A549 (cell line): ENCODE measurements around the gene ASPG. TPM values are rescaled to one million over a fixed set of nuclear protein-coding genes. Genes with fewer than 3 reads are reported as not detected.

Experiments
- ATAC-seq, 2 experiments: fragments of 200-7000 bp in 1 of 2; fragments of >200 bp in 1 of 2; cut with Nextera tagmentation in 1 of 2; cut with Tn5 transposase in 1 of 2; 3 replicates each; pipeline versions ENCODE4 v1.8.0 to v1.9.1; 2018 to 2020; ENCODE audit warnings: mild to moderate bottlenecking in 1 of 2, moderate library complexity in 1 of 2
- CTCF ChIA-PET: fragments of 300-600 bp; sonication (Branson Sonifier 250); formaldehyde crosslinking; extraction: SDS; loops from one replicate; lab custom pipeline; 2021; ENCODE audit warnings: antibody characterized with exemption, inconsistent platforms; lab: Yijun Ruan, JAX
- POLR2A ChIA-PET: fragments of 350-600 bp; formaldehyde crosslinking; extraction: SDS; loops from one replicate; lab custom pipeline; 2021; ENCODE audit warnings: antibody characterized with exemption, inconsistent platforms; lab: Yijun Ruan, JAX
- DNase-seq, 2 experiments: peaks; one replicate each; pipeline versions ENCODE4 v3.0.0 to v3.0.0-alpha.2; 2011 to 2016; ENCODE audit warnings: low read depth in 1 of 2, low spot score in 1 of 2
- FAIRE-seq: peaks from 2 replicates; lab custom pipeline; 2011; peaks lifted over from hg19 to GRCh38; lab: Jason Lieb, UNC
- H3K27ac ChIP-seq, 2 experiments: fragments of >200 bp; sonication (Bioruptor Twin); formaldehyde crosslinking; 3 replicates each; pipeline ENCODE4 v1.5.1; 2016 to 2017
- H3K4me1 ChIP-seq: fragments of >200 bp; sonication (Bioruptor Twin); formaldehyde crosslinking; 3 replicates; pipeline ENCODE4 v1.6.1; 2016
- H3K4me2 ChIP-seq: fragments of >200 bp; sonication (Bioruptor Twin); formaldehyde crosslinking; 3 replicates; pipeline ENCODE4 v1.6.1; 2016
- H3K4me3 ChIP-seq: fragments of >200 bp; sonication (Bioruptor Twin); formaldehyde crosslinking; 3 replicates; pipeline ENCODE4 v1.5.1; 2016
- H3K9me3 ChIP-seq: fragments of >200 bp; sonication (Bioruptor Twin); formaldehyde crosslinking; 3 replicates; pipeline ENCODE4 v1.6.1; 2016
- BHLHE40 ChIP-seq: IDR thresholded peaks from 2 replicates; pipeline ENCODE4 v1.6.1; 2012; ENCODE audit warnings: low read depth, low read length, inconsistent platforms
- CBX2 ChIP-seq: fragments of 200-600 bp; sonication (generic); IDR thresholded peaks from 2 replicates; pipeline ENCODE4 v1.6.1; 2016; ENCODE audit warnings: low read depth, mild to moderate bottlenecking, borderline replicate concordance
- CHD2 ChIP-seq: fragments of 150-350 bp; IDR thresholded peaks from 2 replicates; pipeline ENCODE4 v1.6.1; 2014; ENCODE audit warnings: low read length; ENCODE audit not compliant: partially characterized antibody
- CHD4 ChIP-seq: fragments of 200-600 bp; sonication (generic); IDR thresholded peaks from 2 replicates; pipeline ENCODE4 v1.6.1; 2016; ENCODE audit warnings: antibody characterized with exemption, mild to moderate bottlenecking, borderline replicate concordance
- CTCF ChIP-seq: fragments of >200 bp; sonication (Bioruptor Twin); formaldehyde crosslinking; IDR thresholded peaks from 3 replicates; pipeline ENCODE4 v1.5.1; 2016
- E2F6 ChIP-seq: IDR thresholded peaks from 2 replicates; pipeline ENCODE4 v1.6.1; 2012; ENCODE audit warnings: low read depth, borderline replicate concordance
- EHMT2 ChIP-seq: fragments of 200-600 bp; sonication (generic); IDR thresholded peaks from 2 replicates; pipeline ENCODE4 v1.6.1; 2016; ENCODE audit warnings: antibody characterized with exemption, low read depth, mild to moderate bottlenecking, moderate library complexity
- FOSL2 ChIP-seq, 2 experiments: fragments of 450-650 bp in 1 of 2; fragments of >200 bp in 1 of 2; sonication (Bioruptor Twin) in 1 of 2; formaldehyde crosslinking; IDR thresholded peaks; 2 replicates each; pipeline versions ENCODE4 v1.5.0 to v1.6.1; 2016 to 2020; ENCODE audit warnings: mild to moderate bottlenecking in 1 of 2, moderate library complexity in 1 of 2
- JUN ChIP-seq, 2 experiments: fragments of >200 bp; sonication (Bioruptor Twin); formaldehyde crosslinking; IDR thresholded peaks; 2 replicates in 1 of 2; 3 replicates in 1 of 2; pipeline ENCODE4 v1.6.1; 2016 to 2017
- JUNB ChIP-seq: fragments of >200 bp; sonication (Bioruptor Twin); formaldehyde crosslinking; IDR thresholded peaks from 2 replicates; pipeline ENCODE4 v1.6.1; 2016
- KDM5A ChIP-seq: fragments of 200-600 bp; sonication (generic); IDR thresholded peaks from 2 replicates; pipeline ENCODE4 v1.6.1; 2016; ENCODE audit warnings: antibody characterized with exemption, mild to moderate bottlenecking
- MAX ChIP-seq: IDR thresholded peaks from 2 replicates; pipeline ENCODE4 v1.6.1; 2012
- NFE2L2 ChIP-seq: fragments of 150-350 bp; conservative IDR thresholded peaks from 2 replicates; pipeline ENCODE4 v1.6.1; 2014; ENCODE audit warnings: low read length
- NR3C1 ChIP-seq: fragments of >200 bp; sonication (Bioruptor Twin); formaldehyde crosslinking; IDR thresholded peaks from 3 replicates; pipeline ENCODE4 v1.6.1; 2017
- POLR2A ChIP-seq: IDR thresholded peaks from 2 replicates; pipeline ENCODE4 v1.6.1; 2012; ENCODE audit warnings: mild to moderate bottlenecking, low read length
- RAD21 ChIP-seq, 2 experiments: fragments of >200 bp in 1 of 2; sonication (Bioruptor Twin) in 1 of 2; formaldehyde crosslinking in 1 of 2; IDR thresholded peaks in 1 of 2; conservative IDR thresholded peaks in 1 of 2; 2 replicates in 1 of 2; 3 replicates in 1 of 2; pipeline ENCODE4 v1.6.1; 2012 to 2018; ENCODE audit warnings: inconsistent platforms in 1 of 2
- RCOR1 ChIP-seq: fragments of 150-350 bp; IDR thresholded peaks from 2 replicates; pipeline ENCODE4 v1.6.1; 2014; ENCODE audit warnings: antibody characterized with exemption, low read length, low read depth
- SMC3 ChIP-seq: fragments of >200 bp; sonication (Bioruptor Twin); formaldehyde crosslinking; IDR thresholded peaks from 3 replicates; pipeline ENCODE4 v1.6.1; 2018; ENCODE audit warnings: inconsistent platforms
- ZC3H11A ChIP-seq: fragments of 450-650 bp; IDR thresholded peaks from 2 replicates; pipeline ENCODE4 v1.6.1; 2014; ENCODE audit warnings: antibody characterized with exemption, mild to moderate bottlenecking
- ZNF302 ChIP-seq: fragments of 250-450 bp; sonication (Bioruptor Pico); IDR thresholded peaks from 2 replicates; pipeline ENCODE4 v1.9.0; 2021; ENCODE audit warnings: inconsistent platforms, mild to moderate bottlenecking, moderate library complexity
- WGBS: methylation state at CpG from one replicate; pipeline ENCODE4 v1.1.6; 2017; ENCODE audit errors: missing lambda C conversion rate; 5-methylcytosine and 5-hydroxymethylcytosine counted together
- polyA plus RNA-seq, 4 experiments: library from polyadenylated mRNA; depleted of rRNA in 3 of 4; stranded (reverse); fragments of >200 nt; fragmentation: RNase III in 1 of 4; extraction: RNeasy Plus Mini Kit Qiagen cat#74134 plus additional on column Dnase treatment in 1 of 4; gene quantifications; 2 replicates in 3 of 4; 3 replicates in 1 of 4; pipeline ENCODE4 v1.2.3, GENCODE V29; 2011 to 2017

The ASPG gene
- polyA plus RNA-seq, 2 of the 4 experiments (the other 2 are of a cell fraction), result not detected

GRCh38 chr14:104096318-104096717, 10.8 kb downstream of the ASPG start:
- DNase-seq (no peak), ATAC-seq (no peak), FAIRE-seq (no peak)
- Histone ChIP-seq H3K4me1 (peaks cover 5% of the 10 kb centered on the region; the same call in 2 of the 3 replicates), H3K27ac (no peak overlapping the region), H3K4me3 (no peak overlapping the region), H3K4me2 (no peak overlapping the region), H3K9me3 (no peaks in the 10 kb centered on the region)
- ChIA-PET POLR2A (no interaction called here), CTCF (interaction anchor here (1.0 to 4.6 kb wide), 13 partner anchors 8 to 543 kb away, joined by 3 to 40 read pairs (median 5); partner anchors contain the start of gene ASPG)
- WGBS, result 37% methylated on average over 9 of the region's 14 CpGs
- TF ChIP-seq JUN (IDR thresholded peaks at IDR 0.05), result no peak
- TF ChIP-seq JUNB, result no peak
- no peak for TF ChIP-seq RAD21 (conservative IDR thresholded peaks at IDR 0.05 in 1 of 2, IDR thresholded peaks at IDR 0.05 in 1 of 2)
- TF ChIP-seq NR3C1, result no peak
- no peak for TF ChIP-seq RCOR1
- TF ChIP-seq POLR2A, result no peak
- TF ChIP-seq EHMT2, result no peak
- TF ChIP-seq E2F6, result no peak
- TF ChIP-seq CHD2, result no peak
- TF ChIP-seq KDM5A, result no peak
- TF ChIP-seq BHLHE40, result no peak
- TF ChIP-seq CTCF, result no peak

- Histone ChIP-seq H3K4me2 (no peak overlapping the region), H3K4me3 (no peak overlapping the region), H3K9me3 (no peaks in the 10 kb centered on the region), H3K4me1 (peaks cover 5% of the 10 kb centered on the region; the same call in 2 of the 3 replicates), H3K27ac (no peak overlapping the region)
- 66% methylated on average over 15 of the region's 25 CpGs for WGBS
- POLR2A ChIA-PET, result no interaction called here
- no peak for DNase-seq
- no peak for FAIRE-seq
- CTCF ChIA-PET, result interaction anchor here (0.9 to 4.6 kb wide), 11 partner anchors 8 to 543 kb away, joined by 4 to 40 read pairs (median 8); partner anchors contain the start of gene ASPG
- peak; percentile 11 to 51; a peak in 3 of 6 replicates for ATAC-seq
- TF ChIP-seq ZC3H11A (no peak), CHD4 (no peak), SMC3 (no peak), MAX (no peak), ZNF302 (no peak), CTCF (no peak), FOSL2 (IDR thresholded peaks at IDR 0.05) (no peak), FOSL2 (CRISPR knock-in tag; IDR thresholded peaks at IDR 0.05) (no peak), NFE2L2 (no peak), CBX2 (no peak), E2F6 (no peak), KDM5A (no peak)
Observed at GRCh38 chr14:104096751-104097700, 11.5 kb downstream of the ASPG start.
